ENCODE results near the gene CCDC179. TPM values are rescaled to one million over a fixed set of nuclear protein-coding genes. Genes with fewer than 3 reads are reported as not detected.

Gene CCDC179
- total and polyA plus RNA-seq, 2 of the 13 experiments (the other 11 are each of a cell fraction or from before 2014, with no cell fraction given): not detected

DNA sequence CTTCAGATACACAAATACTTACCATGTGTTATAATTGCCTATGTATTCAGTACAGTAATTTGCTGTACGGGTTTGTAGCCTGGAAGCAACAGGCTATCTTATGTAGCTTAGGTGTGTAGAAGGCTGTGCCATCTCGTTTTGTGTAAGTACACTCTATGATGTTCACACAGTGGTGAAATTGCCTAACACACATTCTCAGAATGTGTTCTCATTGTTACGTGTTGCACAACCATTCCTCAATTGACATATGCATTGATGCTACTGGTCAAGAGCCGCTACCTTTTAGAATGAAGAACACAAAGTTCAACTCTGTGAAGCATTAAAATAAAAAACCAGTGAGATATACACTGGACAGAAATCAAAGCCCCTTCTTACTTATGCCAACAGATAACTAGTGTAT, 57.4 kb downstream of the CCDC179 start (continued):
- TF ChIP-seq FOXA3 (CRISPR knock-in tag; IDR thresholded peaks at IDR 0.05) (peak; percentile 24; the same call in 1 of the 2 replicates), SOX5 (CRISPR knock-in tag; IDR thresholded peaks at IDR 0.05; ENCODE audit: borderline replicate concordance) (peak; percentile 88), CEBPB (IDR thresholded peaks at IDR 0.05; ENCODE audit: borderline replicate concordance, low read depth, low read length) (peak; percentile 96), ELF1 (CRISPR knock-in tag; IDR thresholded peaks at IDR 0.05) (no peak), MBNL3 (CRISPR knock-in tag; conservative IDR thresholded peaks at IDR 0.05) (no peak), ZNF484 (CRISPR knock-in tag; IDR thresholded peaks at IDR 0.05; ENCODE audit: borderline replicate concordance, low read depth) (no peak), PHF5A (CRISPR knock-in tag; IDR thresholded peaks at IDR 0.05; ENCODE audit: low read depth, unreplicated experiment) (no peak), HOXA7 (CRISPR knock-in tag; IDR thresholded peaks at IDR 0.05) (no peak), DMAP1 (CRISPR knock-in tag; IDR thresholded peaks at IDR 0.05) (no peak), HNF4A (CRISPR knock-in tag; IDR thresholded peaks at IDR 0.05) (peak; percentile 44), CHD4 (IDR thresholded peaks at IDR 0.05; ENCODE audit: borderline replicate concordance, low read length) (no peak), TCF7 (IDR thresholded peaks at IDR 0.05; ENCODE audit: low read depth) (no peak)
- TF ChIP-seq, protein P1, sequence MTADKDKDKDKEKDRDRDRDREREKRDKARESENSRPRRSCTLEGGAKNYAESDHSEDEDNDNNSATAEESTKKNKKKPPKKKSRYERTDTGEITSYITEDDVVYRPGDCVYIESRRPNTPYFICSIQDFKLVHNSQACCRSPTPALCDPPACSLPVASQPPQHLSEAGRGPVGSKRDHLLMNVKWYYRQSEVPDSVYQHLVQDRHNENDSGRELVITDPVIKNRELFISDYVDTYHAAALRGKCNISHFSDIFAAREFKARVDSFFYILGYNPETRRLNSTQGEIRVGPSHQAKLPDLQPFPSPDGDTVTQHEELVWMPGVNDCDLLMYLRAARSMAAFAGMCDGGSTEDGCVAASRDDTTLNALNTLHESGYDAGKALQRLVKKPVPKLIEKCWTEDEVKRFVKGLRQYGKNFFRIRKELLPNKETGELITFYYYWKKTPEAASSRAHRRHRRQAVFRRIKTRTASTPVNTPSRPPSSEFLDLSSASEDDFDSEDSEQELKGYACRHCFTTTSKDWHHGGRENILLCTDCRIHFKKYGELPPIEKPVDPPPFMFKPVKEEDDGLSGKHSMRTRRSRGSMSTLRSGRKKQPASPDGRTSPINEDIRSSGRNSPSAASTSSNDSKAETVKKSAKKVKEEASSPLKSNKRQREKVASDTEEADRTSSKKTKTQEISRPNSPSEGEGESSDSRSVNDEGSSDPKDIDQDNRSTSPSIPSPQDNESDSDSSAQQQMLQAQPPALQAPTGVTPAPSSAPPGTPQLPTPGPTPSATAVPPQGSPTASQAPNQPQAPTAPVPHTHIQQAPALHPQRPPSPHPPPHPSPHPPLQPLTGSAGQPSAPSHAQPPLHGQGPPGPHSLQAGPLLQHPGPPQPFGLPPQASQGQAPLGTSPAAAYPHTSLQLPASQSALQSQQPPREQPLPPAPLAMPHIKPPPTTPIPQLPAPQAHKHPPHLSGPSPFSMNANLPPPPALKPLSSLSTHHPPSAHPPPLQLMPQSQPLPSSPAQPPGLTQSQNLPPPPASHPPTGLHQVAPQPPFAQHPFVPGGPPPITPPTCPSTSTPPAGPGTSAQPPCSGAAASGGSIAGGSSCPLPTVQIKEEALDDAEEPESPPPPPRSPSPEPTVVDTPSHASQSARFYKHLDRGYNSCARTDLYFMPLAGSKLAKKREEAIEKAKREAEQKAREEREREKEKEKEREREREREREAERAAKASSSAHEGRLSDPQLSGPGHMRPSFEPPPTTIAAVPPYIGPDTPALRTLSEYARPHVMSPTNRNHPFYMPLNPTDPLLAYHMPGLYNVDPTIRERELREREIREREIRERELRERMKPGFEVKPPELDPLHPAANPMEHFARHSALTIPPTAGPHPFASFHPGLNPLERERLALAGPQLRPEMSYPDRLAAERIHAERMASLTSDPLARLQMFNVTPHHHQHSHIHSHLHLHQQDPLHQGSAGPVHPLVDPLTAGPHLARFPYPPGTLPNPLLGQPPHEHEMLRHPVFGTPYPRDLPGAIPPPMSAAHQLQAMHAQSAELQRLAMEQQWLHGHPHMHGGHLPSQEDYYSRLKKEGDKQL (CRISPR knock-in tag; IDR thresholded peaks at IDR 0.05; ENCODE audit: low read depth): no peak
- TF ChIP-seq, protein P2, sequence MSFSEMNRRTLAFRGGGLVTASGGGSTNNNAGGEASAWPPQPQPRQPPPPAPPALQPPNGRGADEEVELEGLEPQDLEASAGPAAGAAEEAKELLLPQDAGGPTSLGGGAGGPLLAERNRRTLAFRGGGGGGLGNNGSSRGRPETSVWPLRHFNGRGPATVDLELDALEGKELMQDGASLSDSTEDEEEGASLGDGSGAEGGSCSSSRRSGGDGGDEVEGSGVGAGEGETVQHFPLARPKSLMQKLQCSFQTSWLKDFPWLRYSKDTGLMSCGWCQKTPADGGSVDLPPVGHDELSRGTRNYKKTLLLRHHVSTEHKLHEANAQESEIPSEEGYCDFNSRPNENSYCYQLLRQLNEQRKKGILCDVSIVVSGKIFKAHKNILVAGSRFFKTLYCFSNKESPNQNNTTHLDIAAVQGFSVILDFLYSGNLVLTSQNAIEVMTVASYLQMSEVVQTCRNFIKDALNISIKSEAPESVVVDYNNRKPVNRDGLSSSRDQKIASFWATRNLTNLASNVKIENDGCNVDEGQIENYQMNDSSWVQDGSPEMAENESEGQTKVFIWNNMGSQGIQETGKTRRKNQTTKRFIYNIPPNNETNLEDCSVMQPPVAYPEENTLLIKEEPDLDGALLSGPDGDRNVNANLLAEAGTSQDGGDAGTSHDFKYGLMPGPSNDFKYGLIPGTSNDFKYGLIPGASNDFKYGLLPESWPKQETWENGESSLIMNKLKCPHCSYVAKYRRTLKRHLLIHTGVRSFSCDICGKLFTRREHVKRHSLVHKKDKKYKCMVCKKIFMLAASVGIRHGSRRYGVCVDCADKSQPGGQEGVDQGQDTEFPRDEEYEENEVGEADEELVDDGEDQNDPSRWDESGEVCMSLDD (CRISPR knock-in tag; IDR thresholded peaks at IDR 0.05; ENCODE audit: borderline replicate concordance): no peak
- TF ChIP-seq, protein P3, sequence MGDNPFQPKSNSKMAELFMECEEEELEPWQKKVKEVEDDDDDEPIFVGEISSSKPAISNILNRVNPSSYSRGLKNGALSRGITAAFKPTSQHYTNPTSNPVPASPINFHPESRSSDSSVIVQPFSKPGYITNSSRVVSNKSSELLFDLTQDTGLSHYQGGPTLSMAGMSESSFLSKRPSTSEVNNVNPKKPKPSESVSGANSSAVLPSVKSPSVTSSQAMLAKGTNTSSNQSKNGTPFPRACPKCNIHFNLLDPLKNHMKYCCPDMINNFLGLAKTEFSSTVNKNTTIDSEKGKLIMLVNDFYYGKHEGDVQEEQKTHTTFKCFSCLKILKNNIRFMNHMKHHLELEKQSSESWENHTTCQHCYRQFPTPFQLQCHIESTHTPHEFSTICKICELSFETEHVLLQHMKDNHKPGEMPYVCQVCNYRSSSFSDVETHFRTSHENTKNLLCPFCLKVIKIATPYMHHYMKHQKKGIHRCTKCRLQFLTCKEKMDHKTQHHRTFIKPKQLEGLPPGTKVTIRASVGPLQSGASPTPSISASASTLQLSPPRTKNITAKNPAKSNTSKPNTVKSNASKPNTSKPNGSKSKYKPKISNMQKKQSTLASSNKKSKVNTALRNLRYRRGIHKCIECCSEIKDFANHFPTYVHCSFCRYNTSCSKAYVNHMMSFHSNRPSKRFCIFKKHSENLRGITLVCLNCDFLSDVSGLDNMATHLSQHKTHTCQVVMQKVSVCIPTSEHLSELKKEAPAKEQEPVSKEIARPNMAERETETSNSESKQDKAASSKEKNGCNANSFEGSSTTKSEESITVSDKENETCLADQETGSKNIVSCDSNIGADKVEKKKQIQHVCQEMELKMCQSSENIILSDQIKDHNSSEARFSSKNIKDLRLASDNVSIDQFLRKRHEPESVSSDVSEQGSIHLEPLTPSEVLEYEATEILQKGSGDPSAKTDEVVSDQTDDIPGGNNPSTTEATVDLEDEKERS (CRISPR knock-in tag; IDR thresholded peaks at IDR 0.05): no peak
- TF ChIP-seq, protein P4, sequence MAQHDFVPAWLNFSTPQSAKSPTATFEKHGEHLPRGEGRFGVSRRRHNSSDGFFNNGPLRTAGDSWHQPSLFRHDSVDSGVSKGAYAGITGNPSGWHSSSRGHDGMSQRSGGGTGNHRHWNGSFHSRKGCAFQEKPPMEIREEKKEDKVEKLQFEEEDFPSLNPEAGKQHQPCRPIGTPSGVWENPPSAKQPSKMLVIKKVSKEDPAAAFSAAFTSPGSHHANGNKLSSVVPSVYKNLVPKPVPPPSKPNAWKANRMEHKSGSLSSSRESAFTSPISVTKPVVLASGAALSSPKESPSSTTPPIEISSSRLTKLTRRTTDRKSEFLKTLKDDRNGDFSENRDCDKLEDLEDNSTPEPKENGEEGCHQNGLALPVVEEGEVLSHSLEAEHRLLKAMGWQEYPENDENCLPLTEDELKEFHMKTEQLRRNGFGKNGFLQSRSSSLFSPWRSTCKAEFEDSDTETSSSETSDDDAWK (CRISPR knock-in tag; IDR thresholded peaks at IDR 0.05): no peak
- TF ChIP-seq, protein P5, sequence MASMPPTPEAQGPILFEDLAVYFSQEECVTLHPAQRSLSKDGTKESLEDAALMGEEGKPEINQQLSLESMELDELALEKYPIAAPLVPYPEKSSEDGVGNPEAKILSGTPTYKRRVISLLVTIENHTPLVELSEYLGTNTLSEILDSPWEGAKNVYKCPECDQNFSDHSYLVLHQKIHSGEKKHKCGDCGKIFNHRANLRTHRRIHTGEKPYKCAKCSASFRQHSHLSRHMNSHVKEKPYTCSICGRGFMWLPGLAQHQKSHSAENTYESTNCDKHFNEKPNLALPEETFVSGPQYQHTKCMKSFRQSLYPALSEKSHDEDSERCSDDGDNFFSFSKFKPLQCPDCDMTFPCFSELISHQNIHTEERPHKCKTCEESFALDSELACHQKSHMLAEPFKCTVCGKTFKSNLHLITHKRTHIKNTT (CRISPR knock-in tag; IDR thresholded peaks at IDR 0.05): no peak
